Renal cortex interstitium (tissue), 15 donors: ENCODE results near the gene CDC42BPG. TPM values are rescaled to one million over a fixed set of nuclear protein-coding genes. Genes with fewer than 3 reads are reported as not detected.

ENCODE experiments used
- DNase-seq, 11 donors: peaks; one replicate each; pipeline ENCODE4 v3.0.0-alpha.2; 2013; ENCODE audit warnings: low read depth in 9 of 11, low spot score in 4 of 11; ENCODE audit errors: extremely low read depth in 1 of 11
- long read RNA-seq, 16 experiments: transcript quantifications; one replicate each; lab custom pipeline, GENCODE V29; 2026
- polyA plus RNA-seq, 3 donors: library from polyadenylated mRNA; unstranded; fragments of 120-200 nt; gene quantifications; one replicate each; pipeline ENCODE4 v1.2.1, GENCODE V29; 2013; ENCODE audit not compliant: insufficient read length in 3 of 3

CDC42BPG gene
- polyA plus RNA-seq: 1 to 10 TPM; 4.0 to 6.3 (median 5.8) TPM
- long read RNA-seq, donor 1: 0 reads
- long read RNA-seq, donor 2: 0 reads
- long read RNA-seq, donor 3: 0 reads
- long read RNA-seq, donor 4: 0 reads
- long read RNA-seq, donor 5: 0 reads
- long read RNA-seq, donor 6: 0 reads
- long read RNA-seq, donor 7: 0 reads
- long read RNA-seq, donor 8: 0 reads
- long read RNA-seq, donor 9: 0 reads
- long read RNA-seq, donor 10: 0 reads
- long read RNA-seq, donor 11: 0 reads
- long read RNA-seq, donor 12: 0 reads
- long read RNA-seq, donor 13: 0 reads
- long read RNA-seq, donor 14: 0 reads
- long read RNA-seq, donor 15: 0 reads
- long read RNA-seq, donor 16: 0 reads

GRCh38 chr11:64844330-64845128, at the start of gene CDC42BPG:
Gene CDC42BPG (minus strand): TSS chr11:64844653. CDS start chr11:64844569, 84 bp downstream.
- peak in 5 of 11 donors; percentile 58 to 74 (median 62) for DNase-seq

GRCh38 chr11:64893194-64894069, 49.0 kb upstream of the CDC42BPG start:
- DNase-seq: no peak

GRCh38 chr11:64892838-64893193, 48.4 kb upstream of the CDC42BPG start:
- no peak for DNase-seq

- no peak for DNase-seq
These were observed 48.0 kb upstream of the CDC42BPG start for GRCh38 chr11:64892411-64892831.

GRCh38 chr11:64891880-64892279, 47.4 kb upstream of the CDC42BPG start:
- DNase-seq: no peak

GRCh38 chr11:64891215-64891848, 46.9 kb upstream of the CDC42BPG start:
- no peak for DNase-seq

- no peak for DNase-seq
These were observed 46.1 kb upstream of the CDC42BPG start for GRCh38 chr11:64890522-64890939.

GRCh38 chr11:64888729-64889511, 44.5 kb upstream of the CDC42BPG start:
- no peak for DNase-seq

GRCh38 chr11:64888406-64888728, 43.9 kb upstream of the CDC42BPG start:
- DNase-seq: no peak

- peak in 6 of 11 donors; percentile 58 to 72 (median 66) for DNase-seq
These were observed 43.4 kb upstream of the CDC42BPG start for GRCh38 chr11:64887757-64888405.

GRCh38 chr11:64887234-64887756, 42.8 kb upstream of the CDC42BPG start:
- DNase-seq: no peak

- no peak for DNase-seq
These were observed 41.2 kb upstream of the CDC42BPG start for GRCh38 chr11:64885367-64886286.

- DNase-seq: no peak
These were observed 39.6 kb upstream of the CDC42BPG start for GRCh38 chr11:64884019-64884418.

GRCh38 chr11:64883575-64883974, 39.1 kb upstream of the CDC42BPG start:
- no peak for DNase-seq

GRCh38 chr11:64882243-64882642, 37.8 kb upstream of the CDC42BPG start:
- DNase-seq: no peak

GRCh38 chr11:64881476-64881875, 37.0 kb upstream of the CDC42BPG start:
- no peak for DNase-seq
